B cell (primary cell): ENCODE measurements around the gene EXOC1. TPM values are rescaled to one million over a fixed set of nuclear protein-coding genes. Genes with fewer than 3 reads are reported as not detected.

ENCODE experiments used
- ATAC-seq: fragments of 200-7000 bp; cut with Tn5 transposase; one replicate; pipeline ENCODE4 v1.10.0; 2021; ENCODE audit warnings: low read depth, mild to moderate bottlenecking, moderate number of reproducible peaks, moderate library complexity
- CTCF ChIA-PET: fragments of 350-600 bp; sonication (Branson Sonifier 250); formaldehyde crosslinking; loops from one replicate; lab custom pipeline; 2021; ENCODE audit warnings: antibody characterized with exemption, inconsistent platforms; lab: Charles Lee
- POLR2A ChIA-PET: fragments of 350-600 bp; sonication (Branson Sonifier 250); formaldehyde crosslinking; loops from one replicate; lab custom pipeline; 2021; ENCODE audit warnings: antibody characterized with exemption; lab: Charles Lee
- DNase-seq: peaks from one replicate; pipeline ENCODE4 v3.0.0; 2013
- H2AFZ ChIP-seq: 2 replicates; pipeline ENCODE4 v1.6.1; 2012; ENCODE audit warnings: mild to moderate bottlenecking, low read depth, low read length; ENCODE audit not compliant: insufficient read depth, poor library complexity, severe bottlenecking
- H3K27ac ChIP-seq, 2 donors: 1 replicate in 1 of 2; 2 replicates in 1 of 2; pipeline ENCODE4 v1.5.1; 2012 to 2013; ENCODE audit warnings: low read length in 2 of 2, mild to moderate bottlenecking in 2 of 2, moderate library complexity in 1 of 2
- H3K27me3 ChIP-seq, 4 experiments: fragments of 200-600 bp in 1 of 4; sonication (generic) in 1 of 4; replicated peaks in 1 of 4; 1 replicate in 2 of 4; 2 replicates in 2 of 4; pipeline versions ENCODE4 v1.6.1 to v1.7.0; 2013 to 2016; ENCODE audit warnings: low read length in 3 of 4, mild to moderate bottlenecking in 2 of 4, mixed read lengths in 1 of 4, moderate library complexity in 1 of 4; ENCODE audit not compliant: insufficient read depth in 4 of 4, control insufficient read depth in 3 of 4; ENCODE audit errors: control extremely low read depth in 1 of 4
- H3K36me3 ChIP-seq, 2 experiments: replicated peaks in 1 of 2; 1 replicate in 1 of 2; 2 replicates in 1 of 2; pipeline versions ENCODE4 v1.6.1 to v1.7.1; 2013; ENCODE audit warnings: low read length in 1 of 2; ENCODE audit not compliant: insufficient read depth in 2 of 2, control insufficient read depth in 1 of 2; ENCODE audit errors: control extremely low read depth in 1 of 2, extremely low read depth in 1 of 2
- H3K4me1 ChIP-seq, 2 donors: fragments of 200-600 bp in 1 of 2; sonication (generic) in 1 of 2; 1 replicate in 1 of 2; 2 replicates in 1 of 2; pipeline versions ENCODE4 v1.5.1 to v1.6.1; 2013 to 2017; ENCODE audit warnings: low read length in 2 of 2; ENCODE audit not compliant: control insufficient read depth in 2 of 2, insufficient read depth in 2 of 2
- H3K4me2 ChIP-seq: replicated peaks from 2 replicates; pipeline ENCODE3; 2012; ENCODE audit warnings: mild to moderate bottlenecking, low read depth, low read length; ENCODE audit not compliant: poor library complexity, severe bottlenecking
- H3K4me3 ChIP-seq, 5 experiments: fragments of 200-600 bp in 1 of 5; sonication (generic) in 1 of 5; 1 replicate in 3 of 5; 2 replicates in 2 of 5; pipeline versions ENCODE4 v1.5.1 to v1.7.0; 2011 to 2016; ENCODE audit warnings: low read length in 4 of 5, mild to moderate bottlenecking in 4 of 5, low read depth in 2 of 5, control low read depth in 1 of 5, moderate library complexity in 1 of 5; ENCODE audit not compliant: insufficient read depth in 1 of 5; ENCODE audit errors: control extremely low read depth in 1 of 5, extremely low read depth in 1 of 5
- H3K79me2 ChIP-seq: fragments of 200-600 bp; sonication (generic); one replicate; pipeline ENCODE4 v1.6.0; 2016; ENCODE audit warnings: low read length; ENCODE audit not compliant: control insufficient read depth, insufficient read depth
- H3K9ac ChIP-seq: fragments of 200-600 bp; sonication (generic); 2 replicates; pipeline ENCODE4 v1.6.1; 2017; ENCODE audit warnings: mild to moderate bottlenecking, low read length, moderate library complexity
- H3K9me3 ChIP-seq, 3 donors: one replicate each; pipeline versions ENCODE4 v1.6.1 to v1.7.1; 2013; ENCODE audit warnings: low read length in 2 of 3; ENCODE audit not compliant: control insufficient read depth in 2 of 3, insufficient read depth in 1 of 3; ENCODE audit errors: control extremely low read depth in 1 of 3
- H4K20me1 ChIP-seq: 2 replicates; pipeline ENCODE4 v1.6.0; 2012; ENCODE audit warnings: mild to moderate bottlenecking, low read length; ENCODE audit not compliant: insufficient read depth, control insufficient read depth, poor library complexity, severe bottlenecking
- H3K27ac Mint-ChIP-seq: one replicate; pipeline ENCODE4 v1.8.0; 2021; ENCODE audit warnings: mixed read lengths
- H3K27me3 Mint-ChIP-seq: one replicate; pipeline ENCODE4 v1.8.0; 2021; ENCODE audit warnings: mixed read lengths
- H3K4me1 Mint-ChIP-seq: one replicate; pipeline ENCODE4 v1.8.0; 2021; ENCODE audit warnings: mixed read lengths
- H3K4me3 Mint-ChIP-seq: one replicate; pipeline ENCODE4 v1.8.0; 2021; ENCODE audit warnings: mixed read lengths
- H3K9me3 Mint-ChIP-seq: one replicate; pipeline ENCODE4 v1.8.0; 2022; ENCODE audit warnings: mixed read lengths; ENCODE audit not compliant: insufficient read depth
- EZH2 ChIP-seq: IDR thresholded peaks from 2 replicates; pipeline ENCODE4 v1.6.1; 2012; ENCODE audit warnings: borderline replicate concordance, low read depth, mild to moderate bottlenecking, moderate library complexity, low read length; ENCODE audit not compliant: insufficient read depth, poor library complexity, severe bottlenecking
- WGBS: methylation state at CpG from one replicate; pipeline ENCODE4 v1.1.5; 2013; ENCODE audit warnings: missing lambda C conversion rate; ENCODE audit not compliant: insufficient coverage; 5-methylcytosine and 5-hydroxymethylcytosine counted together
- intact Hi-C: fragments of 100-400 bp; cut with micrococcal nuclease; formaldehyde crosslinking; loops from one replicate; pipeline ENCODE4 v1.10.0; 2022
- polyA plus RNA-seq: library from polyadenylated mRNA; depleted of rRNA; stranded (reverse); fragments of >200 nt; gene quantifications from 2 replicates; pipeline ENCODE4 v1.2.3, GENCODE V29; 2012
- total RNA-seq, 2 donors: library from RNA; stranded (reverse); fragments of 120-200 nt in 1 of 2; gene quantifications; 1 replicate in 1 of 2; 2 replicates in 1 of 2; pipeline versions ENCODE4 v1.2.3 to v1.2.4, GENCODE V29; 2013 to 2022
- TF ChIP-seq, protein P1 (sequence below): fragments of 200-600 bp; IDR thresholded peaks from one replicate; pipeline ENCODE4 v1.8.0; 2022; ENCODE audit warnings: antibody characterized with exemption, mild to moderate bottlenecking

EXOC1 gene
- total and polyA plus RNA-seq, 2 donors (not counting 1 experiment from before 2014, with no cell fraction given), result 10.0 to 42.5 TPM

DNA sequence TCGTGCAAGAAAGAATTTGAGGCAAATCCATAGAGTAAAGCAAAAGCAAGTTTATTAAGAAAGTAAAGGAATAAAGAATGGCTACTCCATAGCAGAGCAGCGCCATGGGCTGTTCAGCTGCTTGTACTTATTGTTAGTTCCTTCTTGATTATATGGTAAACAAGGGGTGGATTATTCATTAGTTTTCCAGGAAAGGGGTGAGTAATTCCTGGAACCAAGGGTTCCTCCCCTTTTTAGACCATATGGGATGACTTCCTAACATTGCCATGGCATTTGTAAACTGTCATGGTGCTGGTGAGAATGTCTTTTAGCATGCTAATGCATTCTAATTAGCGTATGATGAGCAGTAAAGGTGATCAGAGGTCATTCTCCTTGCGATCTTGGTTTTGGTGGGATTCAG lies 71.8 kb downstream of the EXOC1 start:
- no peak for ATAC-seq
- ChIA-PET CTCF (no interaction called here), POLR2A (no interaction called here)
- no peak overlapping the region for H3K27ac ChIP-seq
- H3K4me3 ChIP-seq, result no peak overlapping the region
- H3K4me2 ChIP-seq, result no peak overlapping the region
- no peak for DNase-seq
- 100% methylated on average over 3 of the region's 4 CpGs for WGBS
- H3K9me3 ChIP-seq, result no peaks in the 10 kb centered on the region
- no peaks in the 10 kb centered on the region for H3K79me2 ChIP-seq
- no peaks in the 10 kb centered on the region for H3K36me3 ChIP-seq
- no peak overlapping the region for H3K9ac ChIP-seq
- H3K27me3 ChIP-seq, result no peaks in the 10 kb centered on the region
- Mint-ChIP-seq H3K4me1 (peaks cover 15% of the 10 kb centered on the region), H3K9me3 (no peaks in the 10 kb centered on the region), H3K4me3 (no peak overlapping the region), H3K27me3 (no peaks in the 10 kb centered on the region), H3K27ac (no peak overlapping the region)
- H4K20me1 ChIP-seq, result no peaks in the 10 kb centered on the region
- peaks cover 0 to 8% of the 10 kb centered on the region in 2 donors for H3K4me1 ChIP-seq
- no peak for TF ChIP-seq EZH2
- TF ChIP-seq, protein P1, sequence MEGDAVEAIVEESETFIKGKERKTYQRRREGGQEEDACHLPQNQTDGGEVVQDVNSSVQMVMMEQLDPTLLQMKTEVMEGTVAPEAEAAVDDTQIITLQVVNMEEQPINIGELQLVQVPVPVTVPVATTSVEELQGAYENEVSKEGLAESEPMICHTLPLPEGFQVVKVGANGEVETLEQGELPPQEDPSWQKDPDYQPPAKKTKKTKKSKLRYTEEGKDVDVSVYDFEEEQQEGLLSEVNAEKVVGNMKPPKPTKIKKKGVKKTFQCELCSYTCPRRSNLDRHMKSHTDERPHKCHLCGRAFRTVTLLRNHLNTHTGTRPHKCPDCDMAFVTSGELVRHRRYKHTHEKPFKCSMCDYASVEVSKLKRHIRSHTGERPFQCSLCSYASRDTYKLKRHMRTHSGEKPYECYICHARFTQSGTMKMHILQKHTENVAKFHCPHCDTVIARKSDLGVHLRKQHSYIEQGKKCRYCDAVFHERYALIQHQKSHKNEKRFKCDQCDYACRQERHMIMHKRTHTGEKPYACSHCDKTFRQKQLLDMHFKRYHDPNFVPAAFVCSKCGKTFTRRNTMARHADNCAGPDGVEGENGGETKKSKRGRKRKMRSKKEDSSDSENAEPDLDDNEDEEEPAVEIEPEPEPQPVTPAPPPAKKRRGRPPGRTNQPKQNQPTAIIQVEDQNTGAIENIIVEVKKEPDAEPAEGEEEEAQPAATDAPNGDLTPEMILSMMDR, result no peak
- intact Hi-C loops, result no loop called here
- H2AFZ ChIP-seq, result no peak overlapping the region

DNA sequence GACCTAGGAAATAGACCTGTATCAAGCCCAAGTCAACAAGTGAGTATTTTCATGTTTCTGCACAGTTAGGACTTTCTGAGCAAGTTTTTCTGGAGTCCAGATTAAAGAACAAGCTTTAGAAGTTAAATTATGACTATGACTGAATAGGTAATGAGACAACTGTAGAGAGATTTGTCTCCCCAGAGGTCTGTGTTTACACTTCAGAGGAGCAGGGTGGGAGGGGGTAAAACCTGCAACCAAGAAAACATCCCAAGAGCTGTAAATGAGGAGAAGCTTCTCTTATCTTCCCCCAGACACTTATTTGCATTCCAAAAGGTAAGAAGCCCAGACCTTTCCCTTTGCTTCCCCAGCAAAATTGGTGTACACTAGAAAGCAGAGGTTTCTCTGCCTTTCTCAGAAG lies 73.2 kb downstream of the EXOC1 start:
- no peak for DNase-seq
- peaks cover 0 to 8% of the 10 kb centered on the region in 2 donors for H3K4me1 ChIP-seq
- H3K9me3 ChIP-seq, result no peaks in the 10 kb centered on the region
- H2AFZ ChIP-seq, result no peak overlapping the region
- H3K4me3 ChIP-seq, result no peak overlapping the region
- POLR2A ChIA-PET, result no interaction called here
- CTCF ChIA-PET, result interaction anchor here (0.5 to 1.4 kb wide), 2 partner anchors 9 to 289 kb away, joined by 3 read pairs; no protein-coding TSS in a partner anchor
- no peaks in the 10 kb centered on the region for H3K79me2 ChIP-seq
- Mint-ChIP-seq H3K27me3 (no peaks in the 10 kb centered on the region), H3K4me3 (no peak overlapping the region), H3K4me1 (peaks cover 17% of the 10 kb centered on the region), H3K9me3 (no peaks in the 10 kb centered on the region), H3K27ac (no peak overlapping the region)
- H3K4me2 ChIP-seq, result no peak overlapping the region
- no peak overlapping the region for H3K27ac ChIP-seq
- TF ChIP-seq, protein P1, result no peak
- TF ChIP-seq EZH2, result no peak
- intact Hi-C loops, result no loop called here
- ATAC-seq, result no peak
- no peaks in the 10 kb centered on the region for H3K27me3 ChIP-seq
- no peaks in the 10 kb centered on the region for H3K36me3 ChIP-seq
- H3K9ac ChIP-seq, result no peak overlapping the region
- no peaks in the 10 kb centered on the region for H4K20me1 ChIP-seq
